GM12872 (cell line): ENCODE data around the gene INPP5D.

Experiments used
- TF ChIP-seq, protein P1 (sequence below): IDR thresholded peaks from 3 replicates; pipeline ENCODE4 v1.5.1; 2011; ENCODE audit warnings: low read depth, mild to moderate bottlenecking, low read length, moderate library complexity; ENCODE audit not compliant: insufficient read depth

The INPP5D gene

DNA sequence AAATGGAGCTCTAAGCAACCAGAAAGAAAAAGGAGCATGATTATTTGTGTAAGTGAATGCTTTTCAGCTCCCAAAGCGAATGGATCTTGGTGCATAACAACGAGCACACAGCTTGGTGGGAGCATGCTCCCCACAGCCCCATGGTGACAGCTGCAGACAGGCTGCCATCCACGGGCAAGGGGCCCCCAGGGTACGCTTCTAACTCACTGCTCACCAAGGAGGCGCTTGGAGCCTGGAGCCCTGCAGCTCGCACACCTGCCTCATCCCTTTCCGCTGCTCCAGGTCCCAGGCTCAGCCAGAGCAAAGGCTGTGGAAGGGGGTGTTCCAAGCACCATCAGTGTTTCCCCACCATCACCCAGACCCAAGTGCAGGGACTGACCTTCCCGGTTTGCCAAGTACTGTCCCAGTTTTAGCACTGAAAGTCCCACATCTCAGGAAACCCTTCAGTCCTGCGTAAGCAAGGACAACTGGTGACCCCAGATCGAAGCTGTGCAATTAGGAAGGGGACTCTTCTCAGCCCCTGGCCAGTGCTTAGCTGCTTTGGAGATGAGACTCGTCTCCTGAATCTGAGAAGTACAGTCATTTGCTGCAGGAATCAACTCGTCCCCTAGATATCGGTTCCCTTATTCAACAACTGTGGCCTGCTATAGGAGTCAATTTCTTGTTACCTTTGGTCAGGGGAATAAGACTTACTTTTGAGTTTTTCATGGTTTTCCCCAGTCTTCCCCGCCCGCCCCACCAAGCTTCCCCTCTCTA is 141.3 kb downstream of the INPP5D start:
- TF ChIP-seq, protein P1, sequence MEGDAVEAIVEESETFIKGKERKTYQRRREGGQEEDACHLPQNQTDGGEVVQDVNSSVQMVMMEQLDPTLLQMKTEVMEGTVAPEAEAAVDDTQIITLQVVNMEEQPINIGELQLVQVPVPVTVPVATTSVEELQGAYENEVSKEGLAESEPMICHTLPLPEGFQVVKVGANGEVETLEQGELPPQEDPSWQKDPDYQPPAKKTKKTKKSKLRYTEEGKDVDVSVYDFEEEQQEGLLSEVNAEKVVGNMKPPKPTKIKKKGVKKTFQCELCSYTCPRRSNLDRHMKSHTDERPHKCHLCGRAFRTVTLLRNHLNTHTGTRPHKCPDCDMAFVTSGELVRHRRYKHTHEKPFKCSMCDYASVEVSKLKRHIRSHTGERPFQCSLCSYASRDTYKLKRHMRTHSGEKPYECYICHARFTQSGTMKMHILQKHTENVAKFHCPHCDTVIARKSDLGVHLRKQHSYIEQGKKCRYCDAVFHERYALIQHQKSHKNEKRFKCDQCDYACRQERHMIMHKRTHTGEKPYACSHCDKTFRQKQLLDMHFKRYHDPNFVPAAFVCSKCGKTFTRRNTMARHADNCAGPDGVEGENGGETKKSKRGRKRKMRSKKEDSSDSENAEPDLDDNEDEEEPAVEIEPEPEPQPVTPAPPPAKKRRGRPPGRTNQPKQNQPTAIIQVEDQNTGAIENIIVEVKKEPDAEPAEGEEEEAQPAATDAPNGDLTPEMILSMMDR, result no peak

DNA sequence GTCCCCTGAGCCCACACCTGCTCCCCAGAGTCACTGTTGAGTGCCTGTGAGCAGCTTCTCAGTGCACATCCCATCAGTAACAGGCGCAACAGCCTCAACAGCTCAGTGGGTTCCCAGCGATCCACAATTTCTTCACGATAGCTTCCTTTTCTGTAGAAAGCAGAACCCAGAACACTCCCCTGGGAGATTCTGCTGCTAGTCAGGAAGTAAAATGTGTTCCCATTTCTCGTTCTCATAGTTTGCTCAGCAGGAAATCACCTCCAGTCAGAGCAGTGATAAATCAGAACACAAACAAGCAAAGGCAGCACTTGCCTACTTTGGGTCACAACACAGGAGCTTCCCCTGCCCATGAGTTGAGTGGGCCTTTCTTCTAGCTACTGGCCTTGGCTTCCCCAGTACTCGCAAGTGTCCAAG is 142.4 kb downstream of the INPP5D start:
- TF ChIP-seq, protein P1, result no peak

DNA sequence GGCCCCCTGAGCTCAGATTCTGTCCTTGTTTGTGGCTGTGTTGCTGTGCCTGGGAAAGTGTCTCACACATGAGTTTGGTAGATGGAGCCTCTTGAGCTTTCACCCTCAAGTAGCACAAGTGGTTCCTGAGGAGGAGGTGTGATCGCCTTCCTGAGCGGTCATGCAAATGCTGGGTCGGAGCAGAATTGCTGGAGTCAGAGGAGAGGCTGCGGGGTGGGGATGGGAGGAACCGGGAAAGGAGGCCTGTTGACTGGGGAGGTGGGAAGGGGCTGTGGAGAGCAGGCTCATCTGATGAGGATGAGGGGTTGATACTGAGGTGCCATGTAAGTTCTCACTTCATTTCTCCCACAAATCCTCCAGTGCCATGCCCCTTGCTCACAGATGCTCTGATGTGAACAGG is 142.9 kb downstream of the INPP5D start:
- TF ChIP-seq, protein P1, result no peak

DNA sequence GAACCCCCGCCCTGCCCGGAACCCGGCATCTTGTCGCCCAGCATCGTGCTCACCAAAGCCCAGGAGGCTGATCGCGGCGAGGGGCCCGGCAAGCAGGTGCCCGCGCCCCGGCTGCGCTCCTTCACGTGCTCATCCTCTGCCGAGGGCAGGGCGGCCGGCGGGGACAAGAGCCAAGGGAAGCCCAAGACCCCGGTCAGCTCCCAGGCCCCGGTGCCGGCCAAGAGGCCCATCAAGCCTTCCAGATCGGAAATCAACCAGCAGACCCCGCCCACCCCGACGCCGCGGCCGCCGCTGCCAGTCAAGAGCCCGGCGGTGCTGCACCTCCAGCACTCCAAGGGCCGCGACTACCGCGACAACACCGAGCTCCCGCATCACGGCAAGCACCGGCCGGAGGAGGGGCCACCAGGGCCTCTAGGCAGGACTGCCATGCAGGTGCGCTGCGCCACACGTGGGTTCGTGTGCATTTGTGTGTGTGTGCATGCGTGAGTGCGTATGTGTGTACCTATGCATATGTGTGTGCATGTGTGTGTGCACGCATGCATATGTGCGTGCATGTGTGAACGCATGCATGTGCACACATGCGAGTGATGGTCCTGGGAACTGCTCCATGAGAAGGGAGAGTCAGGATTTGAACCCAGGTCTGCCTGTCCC is 144.3 kb downstream of the INPP5D start:
- TF ChIP-seq, protein P1, result no peak

DNA sequence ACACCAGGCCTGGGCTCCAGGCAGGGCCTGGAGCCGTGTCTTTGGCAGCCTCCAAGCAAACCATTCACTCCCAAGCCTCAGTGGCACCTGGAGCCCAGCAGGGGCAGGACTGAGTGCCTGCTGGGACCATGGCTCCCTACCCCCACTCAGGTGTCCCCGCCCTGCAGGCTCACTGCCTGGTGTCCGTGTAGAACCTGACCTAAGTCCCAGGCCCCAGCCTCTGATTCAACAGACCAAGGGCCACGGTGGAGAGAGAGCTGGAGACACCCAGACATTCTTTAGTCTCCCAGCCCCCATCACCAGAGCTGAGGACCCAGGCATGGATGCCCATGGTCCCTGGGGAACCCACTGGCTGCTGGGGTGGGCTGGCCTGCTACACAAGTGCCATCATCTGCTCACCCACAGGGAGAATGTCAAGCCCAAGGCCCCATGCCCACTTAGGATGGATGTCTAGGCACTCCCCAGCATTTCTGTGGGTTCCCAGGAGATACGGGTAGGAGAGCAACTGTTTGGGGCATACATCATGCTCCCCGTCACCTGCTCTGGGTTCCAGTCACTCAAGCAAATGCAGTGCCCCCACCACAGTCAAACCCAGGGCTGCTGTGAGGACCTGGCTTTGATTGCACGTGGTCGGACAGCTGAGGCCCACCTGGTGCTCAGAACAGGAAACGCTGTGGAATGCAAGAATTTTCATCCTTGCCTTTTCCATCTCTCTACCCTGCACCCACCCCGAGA is 148.4 kb downstream of the INPP5D start:
- TF ChIP-seq, protein P1, result 0 out of 3 replicates have a peak, but pooled peaks have one; percentile 25

DNA sequence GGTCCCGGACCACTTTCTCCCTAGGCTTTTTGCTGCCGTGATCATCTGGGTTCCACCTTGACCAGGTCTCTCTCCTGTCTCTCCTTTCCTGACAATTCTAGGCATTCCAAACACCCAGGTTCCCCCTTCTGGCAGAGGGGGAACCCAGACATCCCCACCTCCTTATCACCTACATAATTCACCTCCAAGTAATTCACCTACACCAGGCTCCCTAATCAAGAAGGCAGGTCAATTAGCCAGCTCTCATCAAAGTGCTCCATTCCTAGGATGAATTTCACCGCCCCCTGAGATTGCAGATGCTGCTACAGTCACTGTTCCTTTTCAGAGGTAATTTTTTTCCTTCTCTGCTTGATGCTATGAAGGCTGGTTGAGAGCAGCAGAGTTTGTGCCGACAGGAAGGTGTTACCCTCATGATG is 149.0 kb downstream of the INPP5D start:
- TF ChIP-seq, protein P1, result no peak

DNA sequence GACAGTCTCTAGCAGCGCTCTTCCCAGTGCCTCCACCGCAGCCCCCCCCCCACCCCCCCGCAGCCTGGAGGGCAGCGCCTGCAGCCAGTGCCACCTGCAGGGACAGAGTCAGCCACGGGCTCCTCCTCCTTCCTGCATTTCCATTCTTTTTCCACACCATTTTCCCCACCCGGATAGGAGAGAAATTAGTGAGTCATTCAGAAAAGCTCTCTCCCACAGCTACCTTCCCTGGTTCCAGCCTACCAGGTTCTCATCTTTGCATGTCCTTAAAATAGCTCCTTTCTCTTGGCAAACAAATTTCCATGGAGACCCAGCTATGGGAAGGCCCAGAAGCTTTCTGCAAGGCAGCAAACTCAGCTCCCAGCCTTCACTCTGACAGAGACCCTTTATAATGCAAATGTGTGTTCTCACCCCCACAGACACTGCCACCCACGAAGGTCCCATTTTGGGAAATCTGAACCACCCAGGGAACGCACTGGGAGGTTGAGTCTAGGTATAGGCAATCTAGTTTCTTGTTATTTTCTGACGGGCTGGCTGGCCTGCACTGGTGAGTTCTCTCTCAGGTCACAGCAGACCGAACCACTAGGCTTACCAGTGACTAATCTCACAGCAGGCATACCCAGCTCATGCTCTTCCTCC is 149.5 kb downstream of the INPP5D start:
- TF ChIP-seq, protein P1, result no peak
